Calu3 (cell line): ENCODE data around the gene APMAP. TPM values are rescaled to one million over a fixed set of nuclear protein-coding genes. Genes with fewer than 3 reads are reported as not detected.

Experiments
- BruUV-seq: library from RNA; stranded (reverse); fragments of 400-500 nt; replicated peaks from 2 replicates; lab custom pipeline; 2021; lab: Mats Ljungman, UMichigan
- CTCF ChIA-PET: fragments of 300-600 bp; sonication (Branson Sonifier 250); formaldehyde crosslinking; loops from one replicate; lab custom pipeline; 2022; ENCODE audit warnings: antibody characterized with exemption; lab: Charles Lee
- DNase-seq: peaks from one replicate; pipeline ENCODE4 v3.0.0; 2022
- H3K27ac Mint-ChIP-seq: one replicate; pipeline ENCODE4 v1.8.0; 2022; ENCODE audit warnings: mixed read lengths; ENCODE audit not compliant: unreplicated experiment
- H3K27me3 Mint-ChIP-seq: one replicate; pipeline ENCODE4 v1.8.0; 2022; ENCODE audit warnings: mixed read lengths; ENCODE audit not compliant: unreplicated experiment
- H3K36me3 Mint-ChIP-seq: one replicate; pipeline ENCODE4 v1.8.0; 2022; ENCODE audit warnings: mild to moderate bottlenecking, moderate library complexity, mixed read lengths; ENCODE audit not compliant: insufficient read depth, unreplicated experiment
- H3K4me1 Mint-ChIP-seq: one replicate; pipeline ENCODE4 v1.8.0; 2022; ENCODE audit warnings: mild to moderate bottlenecking, low read depth, mixed read lengths; ENCODE audit not compliant: unreplicated experiment
- H3K4me3 Mint-ChIP-seq: one replicate; pipeline ENCODE4 v1.8.0; 2022; ENCODE audit warnings: mild to moderate bottlenecking, low read depth, moderate library complexity, mixed read lengths; ENCODE audit not compliant: unreplicated experiment
- H3K9me3 Mint-ChIP-seq: one replicate; pipeline ENCODE4 v1.8.0; 2022; ENCODE audit warnings: low read depth, mixed read lengths; ENCODE audit not compliant: unreplicated experiment
- intact Hi-C: fragments of 100-400 bp; cut with micrococcal nuclease; formaldehyde crosslinking; loops from one replicate; pipeline ENCODE4 v1.10.0; 2022; ENCODE audit not compliant: unreplicated experiment
- total RNA-seq: library from RNA; stranded (reverse); gene quantifications from 2 replicates; pipeline ENCODE4 v1.2.3, GENCODE V29; 2022
- TF ChIP-seq, protein P1 (sequence below): fragments of 200-600 bp; IDR thresholded peaks from one replicate; pipeline ENCODE4 v1.8.0; 2022; ENCODE audit warnings: antibody characterized with exemption; ENCODE audit not compliant: unreplicated experiment

Gene APMAP
- total RNA-seq, 1 experiment from 2014 or later, result 30.7 TPM

DNA sequence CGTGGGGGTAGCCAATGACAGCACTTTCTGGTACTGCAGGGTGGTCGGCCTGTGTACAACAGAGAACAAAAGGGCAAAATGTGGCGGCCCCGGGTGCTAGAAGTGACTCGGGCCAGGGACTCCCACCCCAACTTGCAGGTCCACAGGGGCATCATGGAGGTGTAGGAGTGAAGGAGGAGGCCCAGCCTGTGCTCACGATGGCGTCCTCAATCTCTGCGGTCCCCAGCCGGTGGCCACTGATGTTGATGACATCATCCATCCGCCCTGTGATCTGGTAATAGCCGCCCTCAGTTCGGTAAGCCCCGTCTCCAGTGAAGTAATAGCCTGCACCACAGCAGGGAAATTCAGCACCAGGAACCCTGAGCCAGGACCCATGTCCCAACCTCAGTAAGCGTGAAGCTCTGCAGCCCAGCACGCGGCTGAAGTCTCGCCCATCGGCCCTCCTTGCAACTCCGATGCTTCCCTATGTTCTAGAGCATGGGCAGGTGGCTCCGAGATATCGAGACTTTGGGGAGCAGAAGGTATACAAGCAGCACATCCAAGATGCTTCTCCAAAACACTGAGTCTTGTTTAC lies 20.2 kb upstream of the APMAP start:
- H3K4me3 Mint-ChIP-seq, result no peak overlapping the region
- no peaks in the 10 kb centered on the region for H3K36me3 Mint-ChIP-seq
- DNase-seq, result no peak
- no peaks in the 10 kb centered on the region for H3K4me1 Mint-ChIP-seq
- H3K27ac Mint-ChIP-seq, result no peak overlapping the region
- no TSS peak for BruUV-seq
- TF ChIP-seq, protein P1, sequence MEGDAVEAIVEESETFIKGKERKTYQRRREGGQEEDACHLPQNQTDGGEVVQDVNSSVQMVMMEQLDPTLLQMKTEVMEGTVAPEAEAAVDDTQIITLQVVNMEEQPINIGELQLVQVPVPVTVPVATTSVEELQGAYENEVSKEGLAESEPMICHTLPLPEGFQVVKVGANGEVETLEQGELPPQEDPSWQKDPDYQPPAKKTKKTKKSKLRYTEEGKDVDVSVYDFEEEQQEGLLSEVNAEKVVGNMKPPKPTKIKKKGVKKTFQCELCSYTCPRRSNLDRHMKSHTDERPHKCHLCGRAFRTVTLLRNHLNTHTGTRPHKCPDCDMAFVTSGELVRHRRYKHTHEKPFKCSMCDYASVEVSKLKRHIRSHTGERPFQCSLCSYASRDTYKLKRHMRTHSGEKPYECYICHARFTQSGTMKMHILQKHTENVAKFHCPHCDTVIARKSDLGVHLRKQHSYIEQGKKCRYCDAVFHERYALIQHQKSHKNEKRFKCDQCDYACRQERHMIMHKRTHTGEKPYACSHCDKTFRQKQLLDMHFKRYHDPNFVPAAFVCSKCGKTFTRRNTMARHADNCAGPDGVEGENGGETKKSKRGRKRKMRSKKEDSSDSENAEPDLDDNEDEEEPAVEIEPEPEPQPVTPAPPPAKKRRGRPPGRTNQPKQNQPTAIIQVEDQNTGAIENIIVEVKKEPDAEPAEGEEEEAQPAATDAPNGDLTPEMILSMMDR, result no peak
- CTCF ChIA-PET, result no interaction called here
- intact Hi-C loops, result no loop called here
- no peaks in the 10 kb centered on the region for H3K27me3 Mint-ChIP-seq
- H3K9me3 Mint-ChIP-seq, result no peaks in the 10 kb centered on the region

DNA sequence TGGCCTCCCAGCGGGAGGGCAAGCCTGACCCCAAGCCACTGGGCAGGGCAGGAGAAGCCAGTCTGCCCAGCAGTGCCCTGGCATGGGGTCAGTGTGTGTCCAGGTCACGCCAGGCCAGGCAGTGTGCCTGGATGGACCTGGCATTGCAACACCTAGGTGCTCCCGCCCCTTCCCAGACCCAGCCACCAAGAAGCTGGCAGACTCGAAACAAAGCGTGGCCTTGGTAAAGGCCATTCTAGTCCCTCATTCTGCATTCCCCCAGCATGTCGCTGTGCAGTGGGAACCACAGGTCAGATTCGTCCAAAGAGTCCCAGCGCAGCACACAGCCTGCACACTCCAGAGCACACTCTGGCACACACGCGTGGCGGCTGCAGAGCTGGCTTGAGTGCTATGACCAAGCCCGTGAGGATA lies 19.3 kb upstream of the APMAP start:
- CTCF ChIA-PET, result no interaction called here
- BruUV-seq, result no TSS peak
- Mint-ChIP-seq H3K9me3 (no peaks in the 10 kb centered on the region), H3K4me1 (no peaks in the 10 kb centered on the region), H3K4me3 (no peak overlapping the region), H3K36me3 (no peaks in the 10 kb centered on the region), H3K27me3 (no peaks in the 10 kb centered on the region), H3K27ac (no peak overlapping the region)
- DNase-seq, result no peak
- TF ChIP-seq, protein P1, result no peak
- intact Hi-C loops, result no loop called here

DNA sequence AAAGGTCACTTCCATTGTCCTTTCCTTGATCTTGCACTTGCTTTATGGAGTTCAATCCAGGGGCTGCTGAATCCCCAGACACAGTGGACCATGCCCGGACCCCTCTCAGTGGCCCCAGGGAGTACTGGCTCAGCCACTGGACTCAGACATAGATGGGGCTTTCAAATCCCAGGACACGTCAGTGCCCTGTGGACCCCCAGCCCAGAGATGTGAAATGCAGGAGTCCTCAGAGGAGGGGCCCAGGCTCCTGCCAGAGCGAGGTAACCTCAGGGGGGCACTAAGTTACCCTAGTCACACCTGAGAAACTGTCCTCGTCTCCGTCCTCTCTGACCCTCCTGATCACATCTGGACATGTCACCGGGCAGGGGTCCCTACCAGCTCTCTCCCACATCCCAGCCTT lies 18.7 kb upstream of the APMAP start:
- intact Hi-C loops, result no loop called here
- Mint-ChIP-seq H3K27me3 (no peaks in the 10 kb centered on the region), H3K4me3 (no peak overlapping the region), H3K36me3 (no peaks in the 10 kb centered on the region), H3K9me3 (no peaks in the 10 kb centered on the region), H3K27ac (no peak overlapping the region), H3K4me1 (no peaks in the 10 kb centered on the region)
- BruUV-seq, result no TSS peak
- no peak for DNase-seq
- CTCF ChIA-PET, result no interaction called here
- TF ChIP-seq, protein P1, result no peak

DNA sequence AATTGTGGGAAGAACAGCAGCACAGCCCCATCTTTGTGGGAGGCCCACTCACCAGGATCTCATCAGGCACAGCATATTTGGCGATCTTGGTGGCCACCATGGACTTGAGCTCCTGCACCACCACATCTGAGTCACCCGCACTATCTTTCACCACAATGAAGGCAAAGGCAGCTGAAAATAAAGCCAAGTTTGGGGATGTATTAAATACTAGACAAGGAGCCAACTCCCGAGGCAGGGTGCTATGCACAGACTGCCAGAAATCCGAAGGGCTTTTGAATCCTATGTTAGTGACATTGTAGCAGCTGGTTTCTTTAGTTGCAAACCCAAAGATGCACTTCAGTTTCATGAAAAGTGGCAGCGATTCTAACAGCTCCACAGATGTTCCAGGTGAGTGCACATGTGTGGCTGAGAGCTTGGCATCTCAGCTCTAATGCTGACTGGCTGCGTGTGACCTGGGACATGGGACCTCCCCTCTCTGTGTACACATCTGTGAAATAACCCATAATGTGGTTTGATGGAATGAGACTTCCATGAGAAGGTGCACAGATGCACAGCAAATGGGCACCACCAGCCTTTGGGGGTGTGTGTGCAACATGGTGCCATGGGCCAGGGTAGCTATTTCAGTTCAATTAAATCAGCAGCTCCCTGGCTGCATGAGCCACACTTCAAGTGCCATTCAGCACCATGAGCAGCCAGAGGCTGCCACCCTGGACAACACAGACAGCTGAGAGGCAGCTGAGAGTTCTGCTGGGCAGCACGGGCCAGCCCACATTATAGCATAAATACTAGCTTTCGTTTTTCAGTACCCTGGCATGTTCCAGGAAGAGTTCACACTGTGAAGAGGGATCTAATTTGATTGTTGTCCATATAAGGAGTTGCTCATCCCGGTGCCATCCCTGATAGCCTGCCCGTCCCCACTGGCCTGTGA lies 16.9 kb upstream of the APMAP start:
- Mint-ChIP-seq H3K36me3 (no peaks in the 10 kb centered on the region), H3K27ac (no peak overlapping the region), H3K27me3 (no peaks in the 10 kb centered on the region), H3K4me1 (no peaks in the 10 kb centered on the region), H3K9me3 (no peaks in the 10 kb centered on the region), H3K4me3 (no peak overlapping the region)
- TF ChIP-seq, protein P1, result no peak
- intact Hi-C loops, result no loop called here
- CTCF ChIA-PET, result no interaction called here
- no TSS peak for BruUV-seq
- DNase-seq, result no peak
